HepG2 (cell line): Measurements from ENCODE around the gene CFAP92.

Experiments
- BORCS8-MEF2B ChIP-seq: sonication (generic); formaldehyde crosslinking; IDR thresholded peaks from 2 replicates; pipeline ENCODE4 v1.8.0; 2022; ENCODE audit warnings: mild to moderate bottlenecking, missing genetic modification reagents
- CREB1 ChIP-seq, 2 experiments: fragments of 450-650 bp in 1 of 2; IDR thresholded peaks; 2 replicates each; pipeline ENCODE4 v1.6.1; 2016 to 2017; ENCODE audit warnings: control low read depth in 1 of 2, mild to moderate bottlenecking in 1 of 2, missing compliant biosample characterization in 1 of 2, missing genetic modification characterization in 1 of 2
- JUND ChIP-seq: sonication (generic); formaldehyde crosslinking; IDR thresholded peaks from 2 replicates; pipeline ENCODE4 v1.8.0; 2022; ENCODE audit warnings: mild to moderate bottlenecking, missing genetic modification reagents
- POLR2AphosphoS2 ChIP-seq: IDR thresholded peaks from 2 replicates; pipeline ENCODE4 v1.6.1; 2011; ENCODE audit warnings: low read depth, low read length, improper control_type of control experiment
- PRDM15 ChIP-seq: sonication (generic); formaldehyde crosslinking; IDR thresholded peaks from 2 replicates; pipeline ENCODE4 v1.4.0; 2020; ENCODE audit warnings: missing genetic modification reagents
- RXRA ChIP-seq: sonication (generic); formaldehyde crosslinking; IDR thresholded peaks from 2 replicates; pipeline ENCODE4 v1.5.1; 2020; ENCODE audit warnings: missing genetic modification reagents
- SALL1 ChIP-seq: sonication (generic); formaldehyde crosslinking; IDR thresholded peaks from 2 replicates; pipeline ENCODE4 v1.8.0; 2022; ENCODE audit warnings: mild to moderate bottlenecking, missing genetic modification reagents
- TIGD3 ChIP-seq: sonication (generic); formaldehyde crosslinking; IDR thresholded peaks from 2 replicates; pipeline ENCODE4 v1.5.1; 2020; ENCODE audit warnings: mild to moderate bottlenecking, missing genetic modification reagents, borderline replicate concordance
- ZBTB21 ChIP-seq: sonication (generic); formaldehyde crosslinking; IDR thresholded peaks from 2 replicates; pipeline ENCODE4 v1.4.0; 2020; ENCODE audit warnings: missing genetic modification reagents
- ZNF577 ChIP-seq: sonication (generic); formaldehyde crosslinking; IDR thresholded peaks from 2 replicates; pipeline ENCODE4 v1.4.0; 2020; ENCODE audit warnings: mild to moderate bottlenecking, low read depth, missing genetic modification reagents, borderline replicate concordance
- TF ChIP-seq, protein P1 (sequence below): sonication (generic); formaldehyde crosslinking; IDR thresholded peaks from 2 replicates; pipeline ENCODE4 v1.5.0; 2020; ENCODE audit warnings: mild to moderate bottlenecking, missing genetic modification reagents, moderate library complexity
- TF ChIP-seq, protein P2 (sequence below): sonication (generic); formaldehyde crosslinking; IDR thresholded peaks from 2 replicates; pipeline ENCODE4 v1.4.0; 2020; ENCODE audit warnings: mild to moderate bottlenecking, missing genetic modification reagents

- TF ChIP-seq, protein P1, sequence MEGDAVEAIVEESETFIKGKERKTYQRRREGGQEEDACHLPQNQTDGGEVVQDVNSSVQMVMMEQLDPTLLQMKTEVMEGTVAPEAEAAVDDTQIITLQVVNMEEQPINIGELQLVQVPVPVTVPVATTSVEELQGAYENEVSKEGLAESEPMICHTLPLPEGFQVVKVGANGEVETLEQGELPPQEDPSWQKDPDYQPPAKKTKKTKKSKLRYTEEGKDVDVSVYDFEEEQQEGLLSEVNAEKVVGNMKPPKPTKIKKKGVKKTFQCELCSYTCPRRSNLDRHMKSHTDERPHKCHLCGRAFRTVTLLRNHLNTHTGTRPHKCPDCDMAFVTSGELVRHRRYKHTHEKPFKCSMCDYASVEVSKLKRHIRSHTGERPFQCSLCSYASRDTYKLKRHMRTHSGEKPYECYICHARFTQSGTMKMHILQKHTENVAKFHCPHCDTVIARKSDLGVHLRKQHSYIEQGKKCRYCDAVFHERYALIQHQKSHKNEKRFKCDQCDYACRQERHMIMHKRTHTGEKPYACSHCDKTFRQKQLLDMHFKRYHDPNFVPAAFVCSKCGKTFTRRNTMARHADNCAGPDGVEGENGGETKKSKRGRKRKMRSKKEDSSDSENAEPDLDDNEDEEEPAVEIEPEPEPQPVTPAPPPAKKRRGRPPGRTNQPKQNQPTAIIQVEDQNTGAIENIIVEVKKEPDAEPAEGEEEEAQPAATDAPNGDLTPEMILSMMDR (CRISPR knock-in tag), result no peak
- TF ChIP-seq PRDM15 (CRISPR knock-in tag) (no peak), RXRA (CRISPR knock-in tag) (no peak), JUND (CRISPR knock-in tag) (no peak), ZNF577 (CRISPR knock-in tag) (no peak), POLR2AphosphoS2 (no peak), CREB1 (IDR thresholded peaks at IDR 0.05) (no peak), CREB1 (CRISPR knock-in tag; IDR thresholded peaks at IDR 0.05) (no peak), ZBTB21 (CRISPR knock-in tag) (no peak), SALL1 (CRISPR knock-in tag) (no peak), BORCS8-MEF2B (CRISPR knock-in tag) (no peak), TIGD3 (no peak)
- TF ChIP-seq, protein P2, sequence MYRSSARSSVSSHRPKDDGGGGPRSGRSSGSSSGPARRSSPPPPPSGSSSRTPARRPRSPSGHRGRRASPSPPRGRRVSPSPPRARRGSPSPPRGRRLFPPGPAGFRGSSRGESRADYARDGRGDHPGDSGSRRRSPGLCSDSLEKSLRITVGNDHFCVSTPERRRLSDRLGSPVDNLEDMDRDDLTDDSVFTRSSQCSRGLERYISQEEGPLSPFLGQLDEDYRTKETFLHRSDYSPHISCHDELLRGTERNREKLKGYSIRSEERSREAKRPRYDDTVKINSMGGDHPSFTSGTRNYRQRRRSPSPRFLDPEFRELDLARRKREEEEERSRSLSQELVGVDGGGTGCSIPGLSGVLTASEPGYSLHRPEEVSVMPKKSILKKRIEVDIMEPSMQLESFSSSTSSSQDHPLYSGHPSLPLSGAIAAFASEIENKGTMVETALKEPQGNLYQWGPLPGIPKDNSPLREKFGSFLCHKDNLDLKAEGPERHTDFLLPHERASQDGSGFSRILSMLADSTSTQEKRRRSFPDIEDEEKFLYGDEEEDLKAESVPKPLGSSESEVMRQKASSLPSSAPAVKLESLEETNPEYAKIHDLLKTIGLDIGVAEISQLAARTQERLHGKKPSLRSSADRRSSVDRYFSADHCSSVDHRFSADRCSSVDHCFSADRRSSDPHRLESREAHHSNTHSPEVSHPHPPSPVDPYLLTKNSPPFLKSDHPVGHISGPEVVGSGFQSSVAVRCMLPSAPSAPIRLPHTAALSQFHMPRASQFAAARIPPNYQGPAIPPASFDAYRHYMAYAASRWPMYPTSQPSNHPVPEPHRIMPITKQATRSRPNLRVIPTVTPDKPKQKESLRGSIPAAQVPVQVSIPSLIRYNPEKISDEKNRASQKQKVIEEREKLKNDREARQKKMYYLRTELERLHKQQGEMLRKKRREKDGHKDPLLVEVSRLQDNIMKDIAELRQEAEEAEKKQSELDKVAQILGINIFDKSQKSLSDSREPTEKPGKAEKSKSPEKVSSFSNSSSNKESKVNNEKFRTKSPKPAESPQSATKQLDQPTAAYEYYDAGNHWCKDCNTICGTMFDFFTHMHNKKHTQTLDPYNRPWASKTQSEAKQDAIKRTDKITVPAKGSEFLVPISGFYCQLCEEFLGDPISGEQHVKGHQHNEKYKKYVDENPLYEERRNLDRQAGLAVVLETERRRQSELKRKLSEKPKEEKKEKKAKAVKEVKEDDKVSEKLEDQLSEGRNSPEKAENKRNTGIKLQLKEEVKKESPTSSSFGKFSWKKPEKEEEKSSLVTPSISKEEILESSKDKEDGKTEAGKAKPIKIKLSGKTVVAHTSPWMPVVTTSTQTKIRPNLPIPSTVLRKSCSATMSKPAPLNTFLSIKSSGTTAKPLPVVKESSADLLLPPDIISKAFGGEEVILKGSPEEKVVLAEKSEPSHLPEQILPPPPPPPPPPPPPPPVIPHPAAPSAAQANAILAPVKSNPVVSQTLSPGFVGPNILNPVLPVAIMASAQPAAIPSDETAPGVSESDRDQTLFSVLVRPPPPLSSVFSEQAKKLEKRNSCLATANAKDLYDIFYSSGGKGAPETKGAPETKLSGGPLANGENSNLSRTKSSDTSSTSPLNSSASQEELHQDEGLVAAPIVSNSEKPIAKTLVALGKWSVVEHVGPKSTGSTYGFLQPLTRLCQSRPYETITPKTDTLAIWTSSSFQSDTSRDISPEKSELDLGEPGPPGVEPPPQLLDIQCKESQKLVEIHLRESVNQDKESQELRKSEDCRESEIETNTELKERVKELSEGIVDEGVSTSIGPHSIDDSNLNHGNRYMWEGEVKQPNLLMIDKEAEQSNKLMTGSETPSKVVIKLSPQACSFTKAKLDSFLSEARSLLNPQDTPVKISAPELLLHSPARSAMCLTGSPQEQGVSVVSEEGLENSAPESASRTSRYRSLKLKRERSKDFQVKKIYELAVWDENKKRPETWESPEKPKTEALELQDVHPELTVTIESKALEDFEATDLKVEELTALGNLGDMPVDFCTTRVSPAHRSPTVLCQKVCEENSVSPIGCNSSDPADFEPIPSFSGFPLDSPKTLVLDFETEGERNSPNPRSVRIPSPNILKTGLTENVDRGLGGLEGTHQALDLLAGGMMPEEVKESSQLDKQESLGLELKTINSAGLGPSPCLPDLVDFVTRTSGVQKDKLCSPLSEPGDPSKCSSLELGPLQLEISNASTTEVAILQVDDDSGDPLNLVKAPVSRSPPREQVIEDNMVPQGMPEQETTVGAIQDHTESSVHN (CRISPR knock-in tag), result no peak
Measured at GRCh38 chr3:129025691-129026435, 32.0 kb upstream of the CFAP92 start.
